ENCODE measurements around the gene ZNF76. TPM values are rescaled to one million over a fixed set of nuclear protein-coding genes. Genes with fewer than 3 reads are reported as not detected.

Gene ZNF76
- total and polyA plus RNA-seq, 9 of the 15 experiments (the other 6 are each of a cell fraction or from before 2014, with no cell fraction given): 1.2 to 17.8 (median 10.7) TPM

GRCh38 chr6:35302604-35303241 lies 43.2 kb downstream of the ZNF76 start (continued):
- TF ChIP-seq MCM2 (IDR thresholded peaks at IDR 0.05; ENCODE audit: low read depth) (no peak), SP1 (CRISPR knock-in tag; IDR thresholded peaks at IDR 0.05) (no peak), ZNF644 (tag; IDR thresholded peaks at IDR 0.05; ENCODE audit: low read depth) (no peak), YY1 (IDR thresholded peaks at IDR 0.05; ENCODE audit: borderline replicate concordance in 1 of 3, control insufficient read depth in 1 of 3, extremely low read depth in 1 of 3, insufficient read depth in 3 of 3, insufficient read length in 1 of 3, insufficient replicate concordance in 2 of 3, low read depth in 1 of 3, low read length in 2 of 3) (peak in 1 of 3 experiments; percentile 14), NR2C2 (CRISPR knock-in tag; IDR thresholded peaks at IDR 0.05) (no peak), NR2C2 (tag; IDR thresholded peaks at IDR 0.05) (no peak), ZNF584 (CRISPR knock-in tag; IDR thresholded peaks at IDR 0.05; ENCODE audit: low read depth) (no peak), RHOXF2B (CRISPR knock-in tag; conservative IDR thresholded peaks at IDR 0.05) (no peak), CREB3L1 (IDR thresholded peaks at IDR 0.05; ENCODE audit: borderline replicate concordance, low read depth) (no peak), FOXO4 (CRISPR knock-in tag; IDR thresholded peaks at IDR 0.05) (no peak), ZFX (CRISPR knock-in tag; IDR thresholded peaks at IDR 0.05) (0 out of 2 replicates have a peak, but pooled peaks have one; percentile 28), PKNOX1 (IDR thresholded peaks at IDR 0.05) (peak; percentile 61), KLF1 (tag; IDR thresholded peaks at IDR 0.05) (no peak), KDM5B (IDR thresholded peaks at IDR 0.05; ENCODE audit: insufficient replicate concordance, low read depth, low read length) (peak; percentile 36), DACH1 (IDR thresholded peaks at IDR 0.05; ENCODE audit: partially characterized antibody) (no peak), LEF1 (IDR thresholded peaks at IDR 0.05) (no peak), ETV1 (tag; conservative IDR thresholded peaks at IDR 0.05; ENCODE audit: low read depth) (peak; percentile 35; the same call in 1 of the 2 replicates), NCOR1 (IDR thresholded peaks at IDR 0.05) (no peak), CREM (IDR thresholded peaks at IDR 0.05; ENCODE audit: low read depth) (peak; percentile 36; the same call in 1 of the 2 replicates), MXD1 (CRISPR knock-in tag; IDR thresholded peaks at IDR 0.05; ENCODE audit: borderline replicate concordance, poor library complexity, severe bottlenecking) (no peak), KLF10 (CRISPR knock-in tag; IDR thresholded peaks at IDR 0.05) (no peak), JUNB (CRISPR knock-in tag; conservative IDR thresholded peaks at IDR 0.05) (no peak), FOSL1 (tag; conservative IDR thresholded peaks at IDR 0.05) (peak; percentile 60; the same call in 1 of the 2 replicates)

All from K562 (cell line).